COLO829 (cell line): ENCODE measurements around the gene PIK3R2.
"Not testable (repeated sequence)": the region's sequence is repeated elsewhere in the genome, so short reads cannot be mapped to it uniquely, and the experiment has no call there.

Source experiments
- DNase-seq: peaks from one replicate; pipeline ENCODE4 v3.0.0; 2012; ENCODE audit warnings: low spot score

The PIK3R2 gene

DNA sequence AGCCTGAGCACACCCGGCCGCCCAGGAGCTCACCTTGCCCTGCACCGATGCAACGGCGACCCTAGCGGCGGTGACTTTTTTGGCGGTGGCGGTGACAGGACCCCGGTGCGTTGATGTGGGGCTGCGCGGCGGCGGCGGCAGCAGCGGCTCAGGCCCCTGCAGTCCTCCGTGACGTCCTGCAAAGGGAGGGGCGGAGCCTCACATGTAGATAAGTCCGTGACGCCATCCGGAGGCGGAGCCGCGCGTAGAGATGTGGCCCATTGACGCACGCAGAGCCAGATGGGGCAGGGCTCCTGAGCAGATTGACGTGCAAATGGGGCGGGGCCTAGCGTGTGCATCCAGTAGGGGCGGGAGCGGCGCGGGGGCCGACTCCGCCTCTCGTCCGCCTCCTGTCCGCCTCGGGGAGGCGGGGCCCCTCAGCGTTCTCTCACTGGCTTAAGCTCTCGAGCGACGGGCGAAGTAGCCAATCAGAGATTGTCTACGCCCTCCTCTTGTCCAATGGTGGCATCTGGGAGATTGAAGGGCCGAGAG, 51.0 kb downstream of the PIK3R2 start, which contains the start of gene RAB3A:
Gene RAB3A (minus strand): TSS at position 180 of the 531 bp plus-strand sequence. CDS start 1,302 bp downstream, outside the sequence.
- DNase-seq: peak; percentile 98

DNA sequence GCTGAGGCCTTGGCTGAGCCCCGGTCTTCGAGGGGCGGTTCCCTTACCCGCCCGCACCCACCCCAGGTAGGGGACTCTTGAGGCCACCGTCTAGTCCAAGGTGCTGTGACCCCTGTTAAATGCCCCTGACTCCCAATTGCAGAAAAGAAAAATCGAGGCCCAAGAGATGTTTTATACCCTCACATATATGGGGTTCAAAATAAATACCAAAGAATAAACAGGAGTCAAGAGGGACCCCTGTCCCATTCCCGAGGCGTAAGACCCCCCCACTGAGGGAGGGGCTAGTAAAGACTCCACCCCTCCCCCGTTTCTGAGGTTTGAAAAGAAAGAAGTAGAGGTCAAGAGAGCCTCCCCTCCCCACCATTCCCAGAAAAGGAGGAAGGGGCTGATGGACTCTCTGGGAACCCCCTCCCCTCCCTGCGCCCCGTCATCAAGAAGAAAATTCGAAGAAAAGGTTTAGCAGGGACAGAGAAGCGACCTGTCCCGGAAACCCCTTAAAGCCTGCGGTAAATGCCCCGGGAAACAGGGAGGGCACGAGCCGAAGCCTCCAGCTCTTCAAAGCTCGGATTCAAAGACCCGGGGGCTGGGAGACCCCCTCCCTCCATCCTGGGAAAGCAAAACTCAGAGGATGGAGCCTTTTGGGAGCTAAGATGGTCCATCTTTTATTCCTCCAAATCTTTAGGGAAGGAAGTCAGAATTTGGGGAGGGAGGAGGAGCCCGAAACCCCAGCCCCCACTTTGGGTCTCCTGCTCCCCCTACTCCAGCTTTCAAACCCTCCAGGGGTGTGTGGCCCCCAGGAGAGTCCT, 51.6 kb downstream of the PIK3R2 start:
- no peak for DNase-seq

DNA sequence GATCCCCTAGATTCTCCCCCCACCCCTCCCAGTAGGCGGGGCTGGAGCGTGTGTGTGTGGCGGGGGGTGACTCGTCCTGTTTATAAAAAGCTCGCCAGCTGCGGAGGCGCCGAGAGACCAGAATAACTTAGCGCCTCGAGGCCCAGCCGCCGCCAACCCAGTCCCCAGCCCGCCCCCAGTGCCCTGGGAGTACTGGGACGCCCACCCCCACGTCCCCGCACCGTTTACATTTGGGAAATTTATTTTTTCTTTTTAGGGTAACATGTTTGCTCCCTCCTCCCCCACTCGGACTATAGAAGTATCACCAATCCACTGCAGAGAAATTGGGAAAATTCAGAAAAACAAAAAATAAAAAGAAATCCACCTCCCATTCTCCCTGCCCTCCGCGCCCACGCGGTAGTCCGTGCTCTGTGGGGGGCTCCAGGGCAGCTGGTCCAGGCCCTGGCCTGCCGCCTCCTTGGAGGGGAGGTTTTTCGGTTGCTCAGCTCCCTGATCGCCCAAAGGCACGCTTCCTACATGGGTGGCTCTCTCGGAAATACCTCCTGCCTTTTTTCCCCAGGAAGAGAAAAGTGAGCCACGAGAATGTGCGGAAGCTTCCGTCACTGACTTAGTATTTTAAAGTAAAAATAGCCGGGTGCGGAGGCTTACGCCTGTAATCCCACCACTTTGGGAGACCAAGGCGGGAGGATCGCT, 52.4 kb downstream of the PIK3R2 start:
- no peak for DNase-seq

DNA sequence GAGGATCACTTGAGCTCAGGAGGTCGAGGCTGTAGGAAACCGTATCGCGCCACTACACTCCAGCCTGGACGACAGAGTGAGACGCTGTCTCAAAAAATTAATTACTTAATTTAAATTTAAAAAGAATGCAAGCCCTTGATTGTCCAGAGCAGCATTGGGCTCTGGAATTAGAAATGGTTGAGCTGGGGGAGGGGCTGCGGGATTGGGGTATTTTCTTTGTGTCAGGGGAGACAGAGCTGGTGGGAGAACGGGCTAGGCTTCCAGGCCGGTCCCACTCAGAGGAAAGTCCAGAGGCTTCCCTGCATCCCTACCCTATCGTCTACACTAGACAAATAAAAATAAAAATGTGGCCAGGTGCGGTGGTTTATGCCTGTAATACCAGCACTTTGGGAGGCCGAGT, 53.1 kb downstream of the PIK3R2 start:
- no peak for DNase-seq

DNA sequence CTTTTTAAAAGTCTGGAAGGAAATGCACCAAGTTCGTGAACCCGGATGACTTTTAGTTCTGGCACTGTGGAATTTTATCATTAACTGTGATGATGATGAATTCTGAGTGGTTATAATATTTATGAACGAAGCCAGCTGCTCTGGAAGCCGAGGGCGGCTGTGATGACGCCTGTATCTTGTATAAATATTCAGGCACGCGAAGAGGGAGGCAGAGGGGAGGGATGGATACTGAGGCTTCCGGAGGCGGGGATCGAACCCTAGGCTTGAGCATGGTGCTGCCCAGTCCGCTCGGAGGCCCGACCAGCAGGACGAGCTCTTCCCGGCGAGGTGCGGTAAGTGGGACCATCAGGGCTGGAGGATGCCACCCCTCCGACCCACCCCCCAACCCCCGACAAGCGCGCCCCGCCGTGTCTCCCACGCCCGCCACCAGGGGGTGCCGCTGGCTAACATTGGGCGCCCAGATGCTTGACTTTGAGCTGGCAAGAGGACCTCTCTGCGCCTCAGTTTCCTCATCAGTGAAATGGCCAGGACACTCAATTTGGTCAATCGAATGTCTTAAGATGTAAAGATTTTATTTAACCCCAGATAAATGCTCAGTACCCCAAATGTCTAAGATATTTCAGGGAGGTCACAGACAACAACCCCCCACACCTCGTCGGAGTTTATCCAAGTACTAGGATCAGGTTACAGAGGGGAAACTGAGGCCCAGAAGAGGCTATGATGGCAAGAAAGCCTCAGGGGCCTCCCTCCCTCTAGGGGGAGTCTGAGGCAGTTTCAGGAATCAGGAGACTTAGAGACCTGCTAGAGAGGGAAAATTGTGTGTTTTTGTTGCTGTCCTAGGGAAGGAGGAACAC, 55.4 kb downstream of the PIK3R2 start:
- no peak for DNase-seq

DNA sequence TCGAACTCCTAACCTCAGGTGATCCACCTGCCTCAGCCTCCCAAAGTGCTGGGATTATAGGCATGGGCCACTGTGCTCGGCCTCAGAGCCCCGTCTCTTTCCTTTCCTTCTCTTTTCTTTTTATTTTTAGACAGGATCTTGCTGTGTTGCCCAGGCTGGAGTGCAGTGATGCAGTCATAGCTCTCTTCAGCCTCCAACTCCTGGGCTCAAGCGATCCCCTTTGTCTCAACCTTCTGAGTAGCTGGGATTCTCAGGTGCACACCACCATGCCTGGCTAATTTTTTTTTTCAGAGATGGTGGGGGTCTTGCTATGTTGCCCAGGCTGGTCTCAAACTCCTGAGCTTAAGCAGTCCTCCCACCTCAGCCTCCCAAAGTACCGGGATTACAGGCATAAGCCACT, 56.9 kb downstream of the PIK3R2 start:
- DNase-seq: not testable (repeated sequence)

DNA sequence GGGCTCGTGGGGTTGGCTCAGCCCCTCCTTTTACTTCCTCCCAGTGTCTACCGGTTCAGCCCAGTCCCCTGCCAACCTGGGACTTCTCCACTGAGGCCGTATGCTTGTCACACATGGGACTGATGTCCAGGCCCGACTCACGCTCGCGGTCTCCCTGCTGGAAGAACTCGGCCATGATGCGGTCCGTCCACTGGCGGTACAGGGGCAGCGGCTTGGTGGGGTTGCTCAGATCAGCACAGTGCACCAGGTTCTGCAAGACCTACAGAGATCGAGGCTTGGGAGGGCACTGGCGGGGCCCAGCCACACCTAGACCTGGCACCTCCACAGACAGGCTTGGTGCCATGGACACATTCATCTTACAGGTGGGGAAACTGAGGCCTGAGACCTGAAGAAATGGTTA, 58.7 kb downstream of the PIK3R2 start:
- DNase-seq: no peak

DNA sequence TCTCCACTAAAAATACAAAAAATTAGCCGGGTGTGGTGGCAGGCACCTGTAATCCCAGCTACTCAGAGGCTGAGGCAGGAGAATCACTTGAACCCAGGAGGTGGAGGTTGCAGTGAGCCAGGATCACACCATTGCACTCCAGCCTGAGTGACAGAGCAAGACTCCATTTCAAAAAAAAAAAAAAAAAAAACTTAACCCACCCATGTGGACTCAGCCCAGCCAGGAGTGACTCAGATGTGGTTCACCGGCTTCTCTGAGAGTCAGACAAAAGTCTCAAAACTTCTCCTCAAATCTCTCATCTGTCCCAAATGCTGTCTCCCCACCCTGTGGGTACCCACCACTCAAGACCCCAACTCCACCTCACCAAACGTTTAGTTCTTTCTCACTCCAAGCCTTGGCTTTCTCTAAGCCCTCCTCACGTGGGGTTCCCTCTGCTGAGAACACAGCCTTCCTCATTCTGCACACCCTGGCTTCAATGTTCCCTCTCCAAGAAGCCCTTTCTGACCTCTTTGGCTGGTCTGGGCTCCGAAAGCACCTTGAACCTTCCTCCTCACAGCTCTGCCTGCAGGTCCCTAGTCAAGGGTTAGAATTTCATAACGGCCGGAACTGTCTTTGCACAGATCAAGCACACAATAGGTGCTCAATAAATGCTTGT, 61.9 kb downstream of the PIK3R2 start:
- no peak for DNase-seq

DNA sequence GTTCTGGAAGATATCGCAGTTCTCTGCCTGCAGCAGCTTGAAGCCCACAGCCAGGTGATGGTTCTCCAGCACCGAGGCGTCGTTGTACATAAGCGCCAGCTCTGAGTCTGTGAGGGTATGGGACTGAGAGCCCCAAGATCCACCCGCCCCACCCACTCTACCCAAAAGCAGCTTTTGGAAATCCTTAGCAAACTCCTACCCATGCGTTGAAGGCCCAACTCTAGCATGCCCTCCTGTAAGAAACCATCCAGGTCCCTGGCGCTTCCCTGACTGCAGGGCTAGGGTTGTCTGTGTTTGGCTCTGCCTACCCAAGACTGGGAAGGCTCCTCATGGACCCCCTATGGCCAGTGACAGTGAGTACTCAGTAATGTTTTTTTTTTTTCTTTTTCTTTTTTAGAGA, 63.8 kb downstream of the PIK3R2 start:
- DNase-seq: no peak

DNA sequence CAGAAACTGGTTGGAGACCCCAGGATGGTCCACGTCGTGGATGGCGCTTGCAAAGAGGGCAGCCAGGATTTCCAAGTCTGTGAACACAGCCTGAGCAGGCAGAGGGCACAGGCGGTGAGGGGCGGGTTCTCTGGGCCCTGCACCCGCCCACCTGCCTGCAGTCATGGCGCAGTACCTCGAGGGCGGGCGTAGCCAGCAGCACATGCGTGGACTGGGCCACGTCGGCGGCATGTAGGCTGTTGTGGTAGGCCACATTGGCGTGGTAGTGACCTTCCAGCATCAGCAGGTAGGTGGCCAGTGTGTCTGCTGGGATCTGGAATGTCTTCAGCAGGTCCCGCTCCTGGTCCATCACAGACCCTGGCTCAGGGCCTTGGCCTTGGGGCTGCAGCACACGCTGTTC, 65.2 kb downstream of the PIK3R2 start:
- no peak for DNase-seq

DNA sequence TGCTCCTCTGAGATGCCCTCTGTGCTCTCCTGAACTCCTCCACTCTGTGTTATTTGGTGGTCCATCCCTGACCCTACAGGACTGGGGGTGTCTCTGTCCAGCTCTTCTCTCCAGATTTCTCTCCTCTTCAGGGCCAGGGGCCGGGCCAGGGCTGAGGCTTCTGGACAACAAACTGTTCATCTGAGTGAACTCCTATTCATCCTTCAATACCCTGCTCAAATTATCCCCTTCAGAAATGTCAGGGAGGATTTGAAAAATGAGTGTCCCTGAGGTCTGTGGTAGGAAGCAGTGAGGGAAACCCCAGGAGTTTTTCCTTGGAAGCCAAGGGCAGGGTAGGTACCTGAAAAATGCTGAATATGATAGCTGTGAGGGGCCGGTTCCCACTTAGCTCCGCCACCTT, 65.6 kb downstream of the PIK3R2 start:
- no peak for DNase-seq
